H9 (cell line): ENCODE results near the gene DCHS1. TPM values are rescaled to one million over a fixed set of nuclear protein-coding genes. Genes with fewer than 3 reads are reported as not detected.

Experiments
- DNase-seq: peaks from one replicate; pipeline ENCODE4 v3.0.0-alpha.2; 2017
- H2AFZ ChIP-seq: one replicate; pipeline ENCODE4 v1.6.1; 2013; ENCODE audit warnings: mild to moderate bottlenecking, low read length, control low read depth, moderate library complexity
- H2AK5ac ChIP-seq: 2 replicates; pipeline ENCODE4 v1.6.1; 2013; ENCODE audit warnings: low read length, control low read depth, mixed read lengths; ENCODE audit not compliant: insufficient read length
- H2BK120ac ChIP-seq: one replicate; pipeline ENCODE4 v1.6.1; 2013; ENCODE audit warnings: low read depth, mild to moderate bottlenecking, low read length, control low read depth, inconsistent platforms; ENCODE audit not compliant: poor library complexity, severe bottlenecking
- H2BK12ac ChIP-seq: 2 replicates; pipeline ENCODE4 v1.6.1; 2013; ENCODE audit warnings: low read length, control low read depth, mixed read lengths, low read depth; ENCODE audit not compliant: insufficient read length
- H2BK15ac ChIP-seq: 2 replicates; pipeline ENCODE4 v1.6.1; 2013; ENCODE audit warnings: low read depth, low read length, control low read depth
- H2BK20ac ChIP-seq: one replicate; pipeline ENCODE4 v1.6.1; 2013; ENCODE audit warnings: low read depth, mild to moderate bottlenecking, low read length, control low read depth, inconsistent platforms; ENCODE audit not compliant: poor library complexity, severe bottlenecking
- H2BK5ac ChIP-seq: 2 replicates; pipeline ENCODE4 v1.6.1; 2013; ENCODE audit warnings: low read length, control low read depth, mixed read lengths; ENCODE audit not compliant: insufficient read length
- H3K14ac ChIP-seq: 2 replicates; pipeline ENCODE4 v1.6.1; 2013; ENCODE audit warnings: low read length, control low read depth; ENCODE audit not compliant: insufficient read depth
- H3K18ac ChIP-seq: 2 replicates; pipeline ENCODE4 v1.6.1; 2013; ENCODE audit warnings: low read depth, mild to moderate bottlenecking, mixed read lengths, low read length, control low read depth; ENCODE audit not compliant: insufficient read length
- H3K23ac ChIP-seq: 2 replicates; pipeline ENCODE4 v1.6.1; 2013; ENCODE audit warnings: low read length, control low read depth, mixed read lengths, low read depth; ENCODE audit not compliant: insufficient read length
- H3K23me2 ChIP-seq: 2 replicates; pipeline ENCODE4 v1.6.1; 2013; ENCODE audit warnings: low read depth, mild to moderate bottlenecking, mixed read lengths, low read length, control low read depth; ENCODE audit not compliant: insufficient read length, poor library complexity, severe bottlenecking
- H3K27ac ChIP-seq: 2 replicates; pipeline ENCODE4 v1.5.1; 2013; ENCODE audit warnings: low read length, control low read depth, mixed read lengths, low read depth; ENCODE audit not compliant: insufficient read length
- H3K27me3 ChIP-seq: 2 replicates; pipeline ENCODE4 v1.6.1; 2013; ENCODE audit warnings: low read length, control low read depth, inconsistent platforms; ENCODE audit not compliant: insufficient read depth
- H3K4ac ChIP-seq: 2 replicates; pipeline ENCODE4 v1.6.1; 2013; ENCODE audit warnings: low read depth, mild to moderate bottlenecking, control low read depth, inconsistent platforms, low read length, moderate library complexity
- H3K4me1 ChIP-seq: 2 replicates; pipeline ENCODE4 v1.6.1; 2013; ENCODE audit warnings: low read length, control low read depth, inconsistent platforms; ENCODE audit not compliant: insufficient read depth
- H3K4me2 ChIP-seq: 2 replicates; pipeline ENCODE4 v1.6.1; 2013; ENCODE audit warnings: low read length, control low read depth, mixed read lengths; ENCODE audit not compliant: insufficient read length, insufficient read depth
- H3K56ac ChIP-seq: 2 replicates; pipeline ENCODE4 v1.6.1; 2013; ENCODE audit warnings: low read depth, mild to moderate bottlenecking, mixed read lengths, low read length, control low read depth; ENCODE audit not compliant: insufficient read length
- H3K79me1 ChIP-seq: 2 replicates; pipeline ENCODE4 v1.6.1; 2013; ENCODE audit warnings: low read depth, mild to moderate bottlenecking, moderate library complexity, low read length, control low read depth, inconsistent platforms; ENCODE audit not compliant: insufficient read depth, poor library complexity, severe bottlenecking
- H3K79me2 ChIP-seq: 2 replicates; pipeline ENCODE4 v1.6.1; 2013; ENCODE audit warnings: low read length, control low read depth, inconsistent platforms; ENCODE audit not compliant: insufficient read depth
- H3K9ac ChIP-seq: 2 replicates; pipeline ENCODE4 v1.6.1; 2013; ENCODE audit warnings: low read length, control low read depth, mixed read lengths; ENCODE audit not compliant: insufficient read length; ENCODE audit errors: extremely low read depth
- H3K9me3 ChIP-seq: one replicate; pipeline ENCODE4 v1.6.1; 2013; ENCODE audit warnings: low read depth, low read length, inconsistent platforms; ENCODE audit not compliant: control insufficient read depth
- H3T11ph ChIP-seq: one replicate; pipeline ENCODE4 v1.6.1; 2013; ENCODE audit warnings: mild to moderate bottlenecking, low read length, control low read depth, inconsistent platforms
- H4K20me1 ChIP-seq: one replicate; pipeline ENCODE4 v1.6.1; 2013; ENCODE audit not compliant: control insufficient read depth, insufficient read length, insufficient read depth
- H4K5ac ChIP-seq: 2 replicates; pipeline ENCODE4 v1.6.1; 2013; ENCODE audit warnings: low read depth, mild to moderate bottlenecking, mixed read lengths, low read length, control low read depth; ENCODE audit not compliant: insufficient read length
- H4K8ac ChIP-seq: replicated peaks from 2 replicates; pipeline ENCODE4 v1.6.1; 2013; ENCODE audit warnings: low read length, control low read depth, mixed read lengths, low read depth; ENCODE audit not compliant: insufficient read length
- H4K91ac ChIP-seq: 2 replicates; pipeline ENCODE4 v1.6.1; 2013; ENCODE audit warnings: low read depth, mild to moderate bottlenecking, moderate library complexity, mixed read lengths, low read length, control low read depth; ENCODE audit not compliant: insufficient read length
- H3K27ac Mint-ChIP-seq, 3 experiments: 2 replicates in 2 of 3; 3 replicates in 1 of 3; pipeline ENCODE4 v1.8.0; 2020 to 2021; ENCODE audit warnings: mixed read lengths in 3 of 3, mild to moderate bottlenecking in 1 of 3, moderate library complexity in 1 of 3
- H3K27me3 Mint-ChIP-seq: 2 replicates; pipeline ENCODE4 v1.8.0; 2021; ENCODE audit warnings: low read depth, mild to moderate bottlenecking, moderate library complexity, mixed read lengths
- H3K36me3 Mint-ChIP-seq, 3 experiments: 2 replicates in 2 of 3; 3 replicates in 1 of 3; pipeline ENCODE4 v1.8.0; 2020 to 2021; ENCODE audit warnings: low read depth in 3 of 3, mixed read lengths in 3 of 3; ENCODE audit not compliant: insufficient read depth in 1 of 3
- H3K4me1 Mint-ChIP-seq, 2 experiments: 2 replicates each; pipeline ENCODE4 v1.8.0; 2020; ENCODE audit warnings: mixed read lengths in 2 of 2
- H3K4me3 Mint-ChIP-seq, 2 experiments: 2 replicates in 1 of 2; 3 replicates in 1 of 2; pipeline ENCODE4 v1.8.0; 2020 to 2021; ENCODE audit warnings: mild to moderate bottlenecking in 2 of 2, mixed read lengths in 2 of 2, moderate library complexity in 1 of 2
- H3K9me3 Mint-ChIP-seq, 2 experiments: 2 replicates in 1 of 2; 3 replicates in 1 of 2; pipeline ENCODE4 v1.8.0; 2020; ENCODE audit warnings: mild to moderate bottlenecking in 2 of 2, mixed read lengths in 2 of 2, moderate library complexity in 1 of 2
- CTCF ChIP-seq: fragments of 200-600 bp; sonication (generic); conservative IDR thresholded peaks from 3 replicates; pipeline ENCODE4 v1.8.0; 2021; ENCODE audit warnings: antibody characterized with exemption, mild to moderate bottlenecking
- WGBS: extraction: QIAGEN DNeasy Blood & Tissue Kit; methylation state at CpG from one replicate; pipeline ENCODE4 v1.1.7; 2013; ENCODE audit warnings: missing lambda C conversion rate, low lambda C conversion rate, mixed read lengths; ENCODE audit not compliant: insufficient read length; ENCODE audit errors: extremely low coverage; 5-methylcytosine and 5-hydroxymethylcytosine counted together
- total RNA-seq: library from RNA; stranded (reverse); gene quantifications from 2 replicates; pipeline ENCODE4 v1.2.1, GENCODE V29; 2021

The DCHS1 gene
- total RNA-seq, 1 experiment from 2014 or later: 12.5 TPM

- no peaks in the 10 kb centered on the region for H3K79me2 ChIP-seq
- WGBS: no CpG with 5 or more reads among the region's 31 CpGs
- no peak overlapping the region for H3K4me3 Mint-ChIP-seq
- H3K4me1 Mint-ChIP-seq: no peaks in the 10 kb centered on the region; a peak in 1 of 4 replicates
- H4K8ac ChIP-seq: no peak overlapping the region
- H3K23ac ChIP-seq: no peak overlapping the region
- H3K4me1 ChIP-seq: no peaks in the 10 kb centered on the region
- H3K27me3 ChIP-seq: no peaks in the 10 kb centered on the region
- H2BK120ac ChIP-seq: no peak overlapping the region
- peaks cover 7% of the 10 kb centered on the region for H3K27me3 Mint-ChIP-seq
- no peaks in the 10 kb centered on the region for H3K9me3 Mint-ChIP-seq
- no peak overlapping the region for H3K27ac Mint-ChIP-seq
- H2BK15ac ChIP-seq: no peak overlapping the region
- H3K36me3 Mint-ChIP-seq: peaks cover 0 to 21% (median 9%) of the 10 kb centered on the region in 3 experiments; a peak in 6 of 7 replicates
- peaks cover 6% of the 10 kb centered on the region for H3K23me2 ChIP-seq
- no peak for TF ChIP-seq CTCF
- H3K18ac ChIP-seq: no peak overlapping the region
- no peak overlapping the region for H4K91ac ChIP-seq
- H3K14ac ChIP-seq: no peak overlapping the region
- H3K9me3 ChIP-seq: no peaks in the 10 kb centered on the region
- H3K9ac ChIP-seq: no peak overlapping the region
- H3T11ph ChIP-seq: no peak overlapping the region
- no peak overlapping the region for H2BK5ac ChIP-seq
- no peak overlapping the region for H4K5ac ChIP-seq
- no peak overlapping the region for H2BK20ac ChIP-seq
- H3K56ac ChIP-seq: no peak overlapping the region
- H3K4me2 ChIP-seq: no peak overlapping the region
- no peak overlapping the region for H3K27ac ChIP-seq
- no peak for DNase-seq
- H3K79me1 ChIP-seq: no peaks in the 10 kb centered on the region
- H2BK12ac ChIP-seq: no peak overlapping the region
- no peak overlapping the region for H2AK5ac ChIP-seq
- H2AFZ ChIP-seq: no peak overlapping the region
- no peaks in the 10 kb centered on the region for H4K20me1 ChIP-seq
- H3K4ac ChIP-seq: no peak overlapping the region
These were observed 31.9 kb downstream of the DCHS1 start for GRCh38 chr11:6623391-6624363.
